ENCODE results near the gene ATP8B3. TPM values are rescaled to one million over a fixed set of nuclear protein-coding genes. Genes with fewer than 3 reads are reported as not detected.

ATP8B3 gene
- total and polyA plus RNA-seq, 5 donors from 2014 or later, result 1.1 to 12.2 (median 3.2) TPM

- no peaks in the 10 kb centered on the region for H3K36me3 ChIP-seq (ENCODE audit: control insufficient read depth, insufficient read depth, low read length)
- Mint-ChIP-seq H3K9me3 (peaks cover 0 to 15% (median 1%) of the 10 kb centered on the region in 7 donors), H3K36me3 (peaks cover 8% of the 10 kb centered on the region), H3K27me3 (peaks cover 66% of the 10 kb centered on the region), H3K4me1 (peaks cover 0 to 9% (median 2%) of the 10 kb centered on the region in 4 donors), H3K4me3 (no peak overlapping the region), H3K27ac (no peak overlapping the region)
- H3K27me3 ChIP-seq (ENCODE audit: control insufficient read depth, insufficient read depth, low read length), result peaks cover 14% of the 10 kb centered on the region
- peaks cover 6 to 11% of the 10 kb centered on the region in 2 experiments for H3K9me3 ChIP-seq (ENCODE audit: control insufficient read depth in 2 of 2, low read length in 2 of 2)
- no peaks in the 10 kb centered on the region for H3K4me1 ChIP-seq (ENCODE audit: control insufficient read depth, insufficient read depth, low read length, poor library complexity, severe bottlenecking)
- H3K4me3 ChIP-seq (ENCODE audit: low read depth, low read length), result no peak overlapping the region
- no peak overlapping the region for H3K27ac ChIP-seq (ENCODE audit: insufficient read depth, low read length, poor library complexity, severe bottlenecking)
- ATAC-seq (ENCODE audit: low read depth in 2 of 2), result no peak
- DNase-seq, result no peak
Measured at GRCh38 chr19:1776606-1777147, 35.4 kb downstream of the ATP8B3 start.

- Mint-ChIP-seq H3K9me3 (peaks cover 0 to 17% (median 5%) of the 10 kb centered on the region in 7 donors), H3K36me3 (peaks cover 8% of the 10 kb centered on the region), H3K4me3 (no peak overlapping the region), H3K27me3 (peaks cover 68% of the 10 kb centered on the region), H3K27ac (no peak overlapping the region), H3K4me1 (peaks cover 0 to 9% (median 2%) of the 10 kb centered on the region in 4 donors)
- H3K27me3 ChIP-seq (ENCODE audit: control insufficient read depth, insufficient read depth, low read length), result peaks cover 14% of the 10 kb centered on the region
- H3K4me3 ChIP-seq (ENCODE audit: low read depth, low read length), result no peak overlapping the region
- H3K4me1 ChIP-seq (ENCODE audit: control insufficient read depth, insufficient read depth, low read length, poor library complexity, severe bottlenecking), result no peaks in the 10 kb centered on the region
- no peak overlapping the region for H3K27ac ChIP-seq (ENCODE audit: insufficient read depth, low read length, poor library complexity, severe bottlenecking)
- no peaks in the 10 kb centered on the region for H3K36me3 ChIP-seq (ENCODE audit: control insufficient read depth, insufficient read depth, low read length)
- no peak for DNase-seq
- peaks cover 10 to 14% of the 10 kb centered on the region in 2 experiments for H3K9me3 ChIP-seq (ENCODE audit: control insufficient read depth in 2 of 2, low read length in 2 of 2)
- ATAC-seq (ENCODE audit: low read depth in 2 of 2), result no peak
Measured at GRCh38 chr19:1775951-1776605, 36.0 kb downstream of the ATP8B3 start.

GRCh38 chr19:1774989-1775772 lies 36.9 kb downstream of the ATP8B3 start:
- ATAC-seq (ENCODE audit: low read depth in 2 of 2), result no peak
- peaks cover 0 to 24% (median 6%) of the 10 kb centered on the region in 7 donors for H3K9me3 Mint-ChIP-seq
- Histone ChIP-seq H3K4me1 (ENCODE audit: control insufficient read depth, insufficient read depth, low read length, poor library complexity, severe bottlenecking) (no peaks in the 10 kb centered on the region), H3K27me3 (ENCODE audit: control insufficient read depth, insufficient read depth, low read length) (peaks cover 23% of the 10 kb centered on the region), H3K36me3 (ENCODE audit: control insufficient read depth, insufficient read depth, low read length) (no peaks in the 10 kb centered on the region), H3K27ac (ENCODE audit: insufficient read depth, low read length, poor library complexity, severe bottlenecking) (no peak overlapping the region), H3K4me3 (ENCODE audit: low read depth, low read length) (no peak overlapping the region), H3K9me3 (ENCODE audit: control insufficient read depth in 2 of 2, low read length in 2 of 2) (peaks cover 19% of the 10 kb centered on the region in 2 experiments)
- peaks cover 8% of the 10 kb centered on the region for H3K36me3 Mint-ChIP-seq
- DNase-seq, result no peak
- H3K4me3 Mint-ChIP-seq, result no peak overlapping the region
- H3K27me3 Mint-ChIP-seq, result peaks cover 69% of the 10 kb centered on the region
- H3K4me1 Mint-ChIP-seq, result peaks cover 0 to 9% (median 2%) of the 10 kb centered on the region in 4 donors
- no peak overlapping the region for H3K27ac Mint-ChIP-seq

- Mint-ChIP-seq H3K27me3 (peaks cover 61% of the 10 kb centered on the region), H3K36me3 (peaks cover 4% of the 10 kb centered on the region), H3K9me3 (peaks cover 0 to 24% (median 6%) of the 10 kb centered on the region in 7 donors), H3K27ac (no peak overlapping the region), H3K4me3 (no peak overlapping the region), H3K4me1 (peaks cover 0 to 6% (median 2%) of the 10 kb centered on the region in 4 donors)
- ATAC-seq (ENCODE audit: low read depth in 2 of 2) (no peak), DNase-seq (no peak)
- no peaks in the 10 kb centered on the region for H3K4me1 ChIP-seq (ENCODE audit: control insufficient read depth, insufficient read depth, low read length, poor library complexity, severe bottlenecking)
- H3K27ac ChIP-seq (ENCODE audit: insufficient read depth, low read length, poor library complexity, severe bottlenecking), result no peak overlapping the region
- H3K4me3 ChIP-seq (ENCODE audit: low read depth, low read length), result no peak overlapping the region
- H3K9me3 ChIP-seq (ENCODE audit: control insufficient read depth in 2 of 2, low read length in 2 of 2), result peaks cover 19% of the 10 kb centered on the region in 2 experiments
- H3K27me3 ChIP-seq (ENCODE audit: control insufficient read depth, insufficient read depth, low read length), result peaks cover 27% of the 10 kb centered on the region
- H3K36me3 ChIP-seq (ENCODE audit: control insufficient read depth, insufficient read depth, low read length), result no peaks in the 10 kb centered on the region
Measured at GRCh38 chr19:1773184-1773583, 38.9 kb downstream of the ATP8B3 start.

GRCh38 chr19:1770866-1771576 lies 41.1 kb downstream of the ATP8B3 start:
- Mint-ChIP-seq H3K36me3 (no peaks in the 10 kb centered on the region), H3K9me3 (peaks cover 0 to 23% (median 6%) of the 10 kb centered on the region in 7 donors), H3K27ac (no peak overlapping the region), H3K27me3 (peaks cover 61% of the 10 kb centered on the region), H3K4me3 (no peak overlapping the region), H3K4me1 (peaks cover 0 to 6% (median 0%) of the 10 kb centered on the region in 4 donors)
- Histone ChIP-seq H3K36me3 (ENCODE audit: control insufficient read depth, insufficient read depth, low read length) (no peaks in the 10 kb centered on the region), H3K27ac (ENCODE audit: insufficient read depth, low read length, poor library complexity, severe bottlenecking) (no peak overlapping the region), H3K27me3 (ENCODE audit: control insufficient read depth, insufficient read depth, low read length) (peaks cover 19% of the 10 kb centered on the region), H3K4me1 (ENCODE audit: control insufficient read depth, insufficient read depth, low read length, poor library complexity, severe bottlenecking) (peaks cover 3% of the 10 kb centered on the region), H3K4me3 (ENCODE audit: low read depth, low read length) (no peak overlapping the region), H3K9me3 (ENCODE audit: control insufficient read depth in 2 of 2, low read length in 2 of 2) (peaks cover 19% of the 10 kb centered on the region in 2 experiments)
- no peak for ATAC-seq (ENCODE audit: low read depth in 2 of 2)
- no peak for DNase-seq

- no peak for ATAC-seq (ENCODE audit: low read depth in 2 of 2)
- DNase-seq, result no peak
- Mint-ChIP-seq H3K4me1 (peaks cover 0 to 6% (median 0%) of the 10 kb centered on the region in 4 donors), H3K4me3 (no peak overlapping the region), H3K27me3 (peaks cover 74% of the 10 kb centered on the region), H3K36me3 (no peaks in the 10 kb centered on the region), H3K27ac (no peak overlapping the region), H3K9me3 (peaks cover 0 to 23% (median 5%) of the 10 kb centered on the region in 7 donors)
- no peak overlapping the region for H3K4me3 ChIP-seq (ENCODE audit: low read depth, low read length)
- H3K27me3 ChIP-seq (ENCODE audit: control insufficient read depth, insufficient read depth, low read length), result peaks cover 17% of the 10 kb centered on the region
- H3K9me3 ChIP-seq (ENCODE audit: control insufficient read depth in 2 of 2, low read length in 2 of 2), result peaks cover 11 to 17% of the 10 kb centered on the region in 2 experiments
- no peaks in the 10 kb centered on the region for H3K36me3 ChIP-seq (ENCODE audit: control insufficient read depth, insufficient read depth, low read length)
- peaks cover 3% of the 10 kb centered on the region for H3K4me1 ChIP-seq (ENCODE audit: control insufficient read depth, insufficient read depth, low read length, poor library complexity, severe bottlenecking)
- no peak overlapping the region for H3K27ac ChIP-seq (ENCODE audit: insufficient read depth, low read length, poor library complexity, severe bottlenecking)
Measured at GRCh38 chr19:1769645-1769985, 42.5 kb downstream of the ATP8B3 start.

- H3K27me3 ChIP-seq (ENCODE audit: control insufficient read depth, insufficient read depth, low read length), result peaks cover 17% of the 10 kb centered on the region
- H3K36me3 ChIP-seq (ENCODE audit: control insufficient read depth, insufficient read depth, low read length), result no peaks in the 10 kb centered on the region
- H3K4me1 ChIP-seq (ENCODE audit: control insufficient read depth, insufficient read depth, low read length, poor library complexity, severe bottlenecking), result peaks cover 3% of the 10 kb centered on the region
- no peak overlapping the region for H3K27ac Mint-ChIP-seq
- H3K9me3 ChIP-seq (ENCODE audit: control insufficient read depth in 2 of 2, low read length in 2 of 2), result peaks cover 11 to 17% of the 10 kb centered on the region in 2 experiments
- H3K27ac ChIP-seq (ENCODE audit: insufficient read depth, low read length, poor library complexity, severe bottlenecking), result no peak overlapping the region
- peaks cover 74% of the 10 kb centered on the region for H3K27me3 Mint-ChIP-seq
- no peaks in the 10 kb centered on the region for H3K36me3 Mint-ChIP-seq
- no peak overlapping the region for H3K4me3 Mint-ChIP-seq
- H3K4me3 ChIP-seq (ENCODE audit: low read depth, low read length), result no peak overlapping the region
- ATAC-seq (ENCODE audit: low read depth in 2 of 2) (no peak), DNase-seq (no peak)
- peaks cover 0 to 6% (median 0%) of the 10 kb centered on the region in 4 donors for H3K4me1 Mint-ChIP-seq
- H3K9me3 Mint-ChIP-seq, result peaks cover 0 to 23% (median 5%) of the 10 kb centered on the region in 7 donors
Measured at GRCh38 chr19:1768918-1769644, 43.0 kb downstream of the ATP8B3 start.
